Measurements from ENCODE around the gene ALDH1B1. TPM values are rescaled to one million over a fixed set of nuclear protein-coding genes. Genes with fewer than 3 reads are reported as not detected.

The ALDH1B1 gene
- total and polyA plus RNA-seq, 2 of the 13 experiments (the other 11 are each of a cell fraction or from before 2014, with no cell fraction given): 45.1 to 125 TPM

DNA sequence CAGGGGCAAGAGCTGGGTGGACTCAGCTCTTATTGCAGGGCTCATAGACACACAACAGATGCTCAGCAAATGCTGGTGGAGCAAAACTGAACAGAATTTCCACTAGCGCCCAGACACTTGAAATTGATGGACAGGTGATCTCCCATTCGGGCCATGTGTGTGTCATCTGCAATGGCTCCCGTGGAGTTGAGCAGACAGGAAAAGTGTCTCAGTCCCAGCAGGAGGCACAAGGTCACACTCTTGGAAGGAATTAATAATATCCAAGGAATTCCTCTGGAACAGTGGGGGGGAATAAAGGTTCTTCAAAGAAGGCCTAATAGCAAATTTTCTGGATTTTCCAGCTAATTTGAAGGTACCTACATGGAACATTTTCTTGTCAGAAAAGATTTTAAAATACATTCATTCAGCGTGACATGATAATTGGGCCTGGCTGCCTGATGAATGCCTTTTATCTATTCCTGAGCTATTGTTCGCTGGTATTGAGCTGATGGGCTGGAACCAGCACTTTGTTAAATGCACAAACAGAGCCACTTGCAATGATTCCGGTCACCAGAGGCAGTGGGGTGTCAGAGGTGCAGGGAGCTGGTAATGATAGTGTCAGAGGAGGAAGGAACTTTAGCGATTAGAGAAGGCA lies 31.5 kb upstream of the ALDH1B1 start:
- no peaks in the 10 kb centered on the region for H4K20me1 ChIP-seq (ENCODE audit: insufficient read depth, low read length)
- no peak overlapping the region for H3K9ac ChIP-seq (ENCODE audit: insufficient read depth, low read depth, low read length)
- in situ Hi-C loops (cut with HindIII; ENCODE audit: extremely low pct_ligation_motif_present, low pct_unique_long_range_greater_than_20kb) (loop anchor here (5.0 to 25.0 kb wide), 3 partner anchors 41 to 874 kb away; partner anchors contain the start of gene POLR1E), intact Hi-C loops (cut with micrococcal nuclease; ENCODE audit: unreplicated experiment) (loop anchor here (5.0 kb wide), 1 partner anchor 449 kb away; no protein-coding TSS in a partner anchor)
- ATAC-seq: no peak
- no TSS peak for BruUV-seq (replicated peaks)
- ChIA-PET CTCF (ENCODE audit: low intra/inter-chr PET ratio, low total read pairs) (no interaction called here), POLR2A (interaction anchor here (0.6 kb wide), 1 partner anchor 608 kb away, joined by 3 read pairs; the partner anchor contains the start of gene TRMT10B)
- no peak for FAIRE-seq
- no peak overlapping the region for H3K4me2 ChIP-seq (ENCODE audit: low read depth, low read length)
- TF ChIP-seq ZNF264 (CRISPR knock-in tag; IDR thresholded peaks at IDR 0.05) (no peak), ATF7-NPFF (CRISPR knock-in tag; IDR thresholded peaks at IDR 0.05; ENCODE audit: low read depth) (no peak), SP1 (IDR thresholded peaks at IDR 0.05) (no peak), SP1 (CRISPR knock-in tag; IDR thresholded peaks at IDR 0.05) (no peak), RCOR2 (CRISPR knock-in tag; IDR thresholded peaks at IDR 0.05) (no peak), ZFAT (CRISPR knock-in tag; conservative IDR thresholded peaks at IDR 0.05) (no peak), TBL1XR1 (IDR thresholded peaks at IDR 0.05; ENCODE audit: borderline replicate concordance, low read length, partially characterized antibody) (no peak), HOXA7 (CRISPR knock-in tag; IDR thresholded peaks at IDR 0.05) (no peak), ZNF724P (CRISPR knock-in tag; IDR thresholded peaks at IDR 0.05; ENCODE audit: borderline replicate concordance) (no peak), ZSCAN30 (CRISPR knock-in tag; IDR thresholded peaks at IDR 0.05) (no peak), ATF5 (CRISPR knock-in tag; IDR thresholded peaks at IDR 0.05; ENCODE audit: low read depth) (no peak), MZF1 (CRISPR knock-in tag; IDR thresholded peaks at IDR 0.05; ENCODE audit: borderline replicate concordance) (no peak)
- TF ChIP-seq, protein P1, sequence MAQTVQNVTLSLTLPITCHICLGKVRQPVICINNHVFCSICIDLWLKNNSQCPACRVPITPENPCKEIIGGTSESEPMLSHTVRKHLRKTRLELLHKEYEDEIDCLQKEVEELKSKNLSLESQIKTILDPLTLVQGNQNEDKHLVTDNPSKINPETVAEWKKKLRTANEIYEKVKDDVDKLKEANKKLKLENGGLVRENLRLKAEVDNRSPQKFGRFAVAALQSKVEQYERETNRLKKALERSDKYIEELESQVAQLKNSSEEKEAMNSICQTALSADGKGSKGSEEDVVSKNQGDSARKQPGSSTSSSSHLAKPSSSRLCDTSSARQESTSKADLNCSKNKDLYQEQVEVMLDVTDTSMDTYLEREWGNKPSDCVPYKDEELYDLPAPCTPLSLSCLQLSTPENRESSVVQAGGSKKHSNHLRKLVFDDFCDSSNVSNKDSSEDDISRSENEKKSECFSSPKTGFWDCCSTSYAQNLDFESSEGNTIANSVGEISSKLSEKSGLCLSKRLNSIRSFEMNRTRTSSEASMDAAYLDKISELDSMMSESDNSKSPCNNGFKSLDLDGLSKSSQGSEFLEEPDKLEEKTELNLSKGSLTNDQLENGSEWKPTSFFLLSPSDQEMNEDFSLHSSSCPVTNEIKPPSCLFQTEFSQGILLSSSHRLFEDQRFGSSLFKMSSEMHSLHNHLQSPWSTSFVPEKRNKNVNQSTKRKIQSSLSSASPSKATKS (CRISPR knock-in tag; IDR thresholded peaks at IDR 0.05): no peak
- H3K9me3 ChIP-seq (ENCODE audit: low read length): no peaks in the 10 kb centered on the region
- H2AFZ ChIP-seq (ENCODE audit: low read length): no peak overlapping the region
- H3K4me3 ChIP-seq (replicated peaks in 1 of 3; ENCODE audit: insufficient read depth in 1 of 3, low read depth in 2 of 3, low read length in 3 of 3): no peak overlapping the region
- no peak for DNase-seq (ENCODE audit: low spot score)
- H3K27ac ChIP-seq (ENCODE audit: extremely low read length, insufficient read depth, low read length): no peak overlapping the region
- no peaks in the 10 kb centered on the region for H3K27me3 ChIP-seq (ENCODE audit: control insufficient read depth in 1 of 2, insufficient read depth in 2 of 2, low read length in 2 of 2)
- H3K4me1 ChIP-seq (ENCODE audit: insufficient read depth, low read length): peaks cover 49% of the 10 kb centered on the region
- no peaks in the 10 kb centered on the region for H3K36me3 ChIP-seq (replicated peaks in 1 of 2; ENCODE audit: control insufficient read depth in 1 of 2, insufficient read depth in 2 of 2, low read length in 2 of 2)
- 78% methylated on average over 7 of the region's 7 CpGs for WGBS (ENCODE audit: low lambda C conversion rate)
- H3K79me2 ChIP-seq (ENCODE audit: insufficient read depth, low read length): no peaks in the 10 kb centered on the region

Data from HepG2 (cell line).